ENCODE measurements around the gene TRDMT1. TPM values are rescaled to one million over a fixed set of nuclear protein-coding genes. Genes with fewer than 3 reads are reported as not detected.

Gene TRDMT1
- total RNA-seq, 1 experiment from 2014 or later = 20.2 TPM

DNA sequence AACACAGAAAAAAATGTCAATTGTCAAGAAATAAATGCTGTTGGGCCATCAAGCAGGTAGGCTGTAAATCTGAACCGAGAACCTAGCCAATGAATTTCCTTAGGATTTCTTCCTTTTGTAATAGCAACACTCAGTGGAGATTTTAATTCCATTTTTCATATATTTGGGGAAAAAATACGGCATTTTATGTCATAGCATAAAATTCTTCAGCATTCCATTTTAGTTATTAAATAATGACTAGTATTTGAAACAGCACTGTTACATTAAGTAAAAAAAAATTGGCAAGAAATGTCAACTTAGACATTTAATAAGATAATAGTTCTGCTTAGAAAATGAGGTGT lies 14.3 kb upstream of the TRDMT1 start:
- no peak overlapping the region for H3K23ac ChIP-seq (ENCODE audit: insufficient read length, low read depth, low read length)
- no peak overlapping the region for H3K56ac ChIP-seq (ENCODE audit: insufficient read length, low read depth, low read length)
- H3K14ac ChIP-seq (ENCODE audit: insufficient read depth, low read length) = no peak overlapping the region
- no peak overlapping the region for H3K27ac ChIP-seq (ENCODE audit: insufficient read length, low read depth, low read length)
- DNase-seq = no peak
- Mint-ChIP-seq H3K27ac (no peak overlapping the region), H3K9me3 (no peaks in the 10 kb centered on the region), H3K36me3 (ENCODE audit: insufficient read depth in 1 of 3, low read depth in 3 of 3) (no peaks in the 10 kb centered on the region; a peak in 1 of 7 replicates), H3K4me1 (peaks cover 46 to 54% of the 10 kb centered on the region in 2 experiments), H3K4me3 (no peak overlapping the region), H3K27me3 (ENCODE audit: low read depth) (no peaks in the 10 kb centered on the region)
- no peaks in the 10 kb centered on the region for H3K27me3 ChIP-seq (ENCODE audit: insufficient read depth, low read length)
- H3K9ac ChIP-seq (ENCODE audit: extremely low read depth, insufficient read length, low read length) = no peak overlapping the region
- no peak overlapping the region for H2AFZ ChIP-seq (ENCODE audit: low read length)
- TF ChIP-seq, protein P1, sequence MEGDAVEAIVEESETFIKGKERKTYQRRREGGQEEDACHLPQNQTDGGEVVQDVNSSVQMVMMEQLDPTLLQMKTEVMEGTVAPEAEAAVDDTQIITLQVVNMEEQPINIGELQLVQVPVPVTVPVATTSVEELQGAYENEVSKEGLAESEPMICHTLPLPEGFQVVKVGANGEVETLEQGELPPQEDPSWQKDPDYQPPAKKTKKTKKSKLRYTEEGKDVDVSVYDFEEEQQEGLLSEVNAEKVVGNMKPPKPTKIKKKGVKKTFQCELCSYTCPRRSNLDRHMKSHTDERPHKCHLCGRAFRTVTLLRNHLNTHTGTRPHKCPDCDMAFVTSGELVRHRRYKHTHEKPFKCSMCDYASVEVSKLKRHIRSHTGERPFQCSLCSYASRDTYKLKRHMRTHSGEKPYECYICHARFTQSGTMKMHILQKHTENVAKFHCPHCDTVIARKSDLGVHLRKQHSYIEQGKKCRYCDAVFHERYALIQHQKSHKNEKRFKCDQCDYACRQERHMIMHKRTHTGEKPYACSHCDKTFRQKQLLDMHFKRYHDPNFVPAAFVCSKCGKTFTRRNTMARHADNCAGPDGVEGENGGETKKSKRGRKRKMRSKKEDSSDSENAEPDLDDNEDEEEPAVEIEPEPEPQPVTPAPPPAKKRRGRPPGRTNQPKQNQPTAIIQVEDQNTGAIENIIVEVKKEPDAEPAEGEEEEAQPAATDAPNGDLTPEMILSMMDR (conservative IDR thresholded peaks at IDR 0.05) = no peak
- no peak overlapping the region for H3T11ph ChIP-seq (ENCODE audit: low read length)
- H4K5ac ChIP-seq (ENCODE audit: insufficient read length, low read depth, low read length) = no peak overlapping the region
- no peaks in the 10 kb centered on the region for H4K20me1 ChIP-seq (ENCODE audit: control insufficient read depth, insufficient read depth, insufficient read length)
- H3K4me1 ChIP-seq (ENCODE audit: insufficient read depth, low read length) = peaks cover 7% of the 10 kb centered on the region; the same call in 1 of the 2 replicates
- no peak overlapping the region for H2BK12ac ChIP-seq (ENCODE audit: insufficient read length, low read depth, low read length)
- no peak overlapping the region for H4K91ac ChIP-seq (ENCODE audit: insufficient read length, low read depth, low read length)
- WGBS (ENCODE audit: extremely low coverage, insufficient read length, low lambda C conversion rate) = no CpG with 5 or more reads among the region's 2 CpGs
- no peak overlapping the region for H3K4me2 ChIP-seq (ENCODE audit: insufficient read depth, insufficient read length, low read length)
- no peak overlapping the region for H4K8ac ChIP-seq (replicated peaks; ENCODE audit: insufficient read length, low read depth, low read length)
- H2BK5ac ChIP-seq (ENCODE audit: insufficient read length, low read length) = no peak overlapping the region
- H2BK120ac ChIP-seq (ENCODE audit: low read depth, low read length, poor library complexity, severe bottlenecking) = no peak overlapping the region
- no peak overlapping the region for H3K18ac ChIP-seq (ENCODE audit: insufficient read length, low read depth, low read length)
- no peak overlapping the region for H2BK15ac ChIP-seq (ENCODE audit: low read depth, low read length)
- H3K9me3 ChIP-seq (ENCODE audit: control insufficient read depth, low read depth, low read length) = no peaks in the 10 kb centered on the region
- no peak overlapping the region for H2AK5ac ChIP-seq (ENCODE audit: insufficient read length, low read length)
- H3K79me2 ChIP-seq (ENCODE audit: insufficient read depth, low read length) = no peaks in the 10 kb centered on the region
- H3K79me1 ChIP-seq (ENCODE audit: insufficient read depth, low read depth, low read length, poor library complexity, severe bottlenecking) = no peaks in the 10 kb centered on the region
- no peak overlapping the region for H3K4ac ChIP-seq (ENCODE audit: low read depth, low read length)
- H2BK20ac ChIP-seq (ENCODE audit: low read depth, low read length, poor library complexity, severe bottlenecking) = no peak overlapping the region
- no peaks in the 10 kb centered on the region for H3K23me2 ChIP-seq (ENCODE audit: insufficient read length, low read depth, low read length, poor library complexity, severe bottlenecking)

Data from H9 (cell line).